Gastroesophageal sphincter (tissue), 4 donors: Measurements from ENCODE around the gene STARD3NL. TPM values are rescaled to one million over a fixed set of nuclear protein-coding genes. Genes with fewer than 3 reads are reported as not detected.

Experiments used
- ATAC-seq: fragments of 150-250 bp; one replicate; pipeline ENCODE4 v1.9.1; 2016; ENCODE audit warnings: mild to moderate bottlenecking, moderate library complexity
- H3K27ac ChIP-seq, 4 donors: fragments of 200-600 bp; sonication (generic) in 3 of 4; 1 replicate in 3 of 4; 2 replicates in 1 of 4; pipeline ENCODE4 v1.5.1; 2016 to 2019
- H3K27me3 ChIP-seq: fragments of 200-600 bp; sonication (generic); one replicate; pipeline ENCODE4 v1.5.1; 2019
- H3K36me3 ChIP-seq, 2 donors: fragments of 200-600 bp; sonication (generic); one replicate each; pipeline ENCODE4 v1.5.1; 2019; ENCODE audit warnings: control low read depth in 1 of 2
- H3K4me1 ChIP-seq, 3 donors: fragments of 200-600 bp; sonication (generic); 1 replicate in 2 of 3; 2 replicates in 1 of 3; pipeline ENCODE4 v1.5.1; 2016 to 2019; ENCODE audit warnings: control low read depth in 2 of 3
- H3K4me3 ChIP-seq, 2 donors: fragments of 200-600 bp; sonication (generic); one replicate each; pipeline ENCODE4 v1.5.1; 2019; ENCODE audit warnings: mild to moderate bottlenecking in 1 of 2, moderate library complexity in 1 of 2
- H3K9me3 ChIP-seq, 3 donors: fragments of 200-600 bp; sonication (generic); one replicate each; pipeline ENCODE4 v1.5.1; 2017 to 2019; ENCODE audit warnings: control low read depth in 2 of 3
- EP300 ChIP-seq: sonication (generic); formaldehyde crosslinking; IDR thresholded peaks from one replicate; pipeline ENCODE4 v1.6.1; 2017; ENCODE audit warnings: antibody characterized with exemption, mild to moderate bottlenecking
- POLR2A ChIP-seq, 2 donors: fragments of 450-650 bp; IDR thresholded peaks; one replicate each; pipeline ENCODE4 v1.6.1; 2017; ENCODE audit warnings: antibody characterized with exemption in 2 of 2, mild to moderate bottlenecking in 2 of 2, moderate library complexity in 1 of 2
- POLR2AphosphoS5 ChIP-seq: sonication (generic); formaldehyde crosslinking; IDR thresholded peaks from one replicate; pipeline ENCODE4 v1.6.1; 2017; ENCODE audit warnings: antibody characterized with exemption
- WGBS, 2 donors: methylation state at CpG; one replicate each; pipeline ENCODE4 v1.1.5; 2018; ENCODE audit warnings: low coverage in 1 of 2; 5-methylcytosine and 5-hydroxymethylcytosine counted together
- total RNA-seq, 4 donors: library from RNA; depleted of rRNA; stranded (reverse); fragments of >200 nt; gene quantifications; one replicate each; pipeline ENCODE4 v1.1.0, GENCODE V29; 2016
- TF ChIP-seq, protein P1 (sequence below), 4 experiments: fragments of 200-600 bp in 2 of 4; fragments of 450-650 bp in 2 of 4; sonication (generic) in 1 of 4; IDR thresholded peaks; one replicate each; pipeline ENCODE4 v1.5.1; 2017 to 2019; ENCODE audit warnings: antibody characterized with exemption in 4 of 4, mild to moderate bottlenecking in 2 of 4, moderate library complexity in 2 of 4

Gene STARD3NL
- total RNA-seq, 4 donors from 2014 or later = 33.7 to 58.9 (median 37.8) TPM

DNA sequence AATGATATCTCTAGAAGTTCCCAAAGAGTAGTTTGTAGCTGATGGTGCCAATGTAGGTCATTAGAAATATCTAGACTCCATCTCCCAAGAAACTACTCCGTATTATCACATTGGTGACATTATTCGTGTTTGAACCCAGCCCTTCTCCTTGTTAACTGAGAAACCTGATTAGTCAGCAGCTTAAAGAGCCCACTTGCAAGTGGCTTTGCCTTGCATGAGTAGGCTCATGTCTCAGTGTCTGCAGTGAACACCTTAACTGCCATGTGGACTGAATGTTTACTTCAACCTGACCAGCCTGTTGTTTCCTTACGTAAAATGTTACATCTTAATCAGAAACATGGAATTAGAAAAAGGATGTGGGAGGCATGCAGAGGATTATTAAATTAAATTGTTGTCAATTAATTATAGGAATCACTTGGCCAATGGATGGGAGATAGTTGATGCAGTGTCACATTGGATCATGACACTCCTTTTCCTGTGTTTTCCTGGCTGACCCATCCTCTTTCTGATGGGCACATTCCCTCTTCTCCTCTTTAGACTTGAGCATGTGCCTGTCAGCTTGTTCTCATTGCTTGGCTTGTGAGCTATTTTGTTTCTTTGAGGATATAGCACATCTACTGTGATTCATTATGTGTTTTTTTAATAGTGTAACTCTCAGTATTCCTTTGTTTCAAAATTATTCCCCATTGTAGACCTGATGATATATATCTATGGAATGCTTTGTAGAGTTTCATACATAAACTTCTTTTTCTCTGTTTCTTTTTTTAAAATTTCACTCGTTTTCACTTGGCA lies 18.0 kb downstream of the STARD3NL start:
- Histone ChIP-seq H3K27me3 (no peaks in the 10 kb centered on the region), H3K4me3 (no peak overlapping the region), H3K4me1 (peaks cover 16 to 58% (median 19%) of the 10 kb centered on the region in 3 donors), H3K9me3 (peaks cover 0 to 14% (median 0%) of the 10 kb centered on the region in 3 donors), H3K36me3 (no peaks in the 10 kb centered on the region), H3K27ac (peak overlapping the region in 1 of 4 donors; percentile 6)
- ATAC-seq = no peak
- WGBS, 2 donors = 66 to 68% methylated on average over 4 of the region's 4 CpGs
- TF ChIP-seq, protein P1, sequence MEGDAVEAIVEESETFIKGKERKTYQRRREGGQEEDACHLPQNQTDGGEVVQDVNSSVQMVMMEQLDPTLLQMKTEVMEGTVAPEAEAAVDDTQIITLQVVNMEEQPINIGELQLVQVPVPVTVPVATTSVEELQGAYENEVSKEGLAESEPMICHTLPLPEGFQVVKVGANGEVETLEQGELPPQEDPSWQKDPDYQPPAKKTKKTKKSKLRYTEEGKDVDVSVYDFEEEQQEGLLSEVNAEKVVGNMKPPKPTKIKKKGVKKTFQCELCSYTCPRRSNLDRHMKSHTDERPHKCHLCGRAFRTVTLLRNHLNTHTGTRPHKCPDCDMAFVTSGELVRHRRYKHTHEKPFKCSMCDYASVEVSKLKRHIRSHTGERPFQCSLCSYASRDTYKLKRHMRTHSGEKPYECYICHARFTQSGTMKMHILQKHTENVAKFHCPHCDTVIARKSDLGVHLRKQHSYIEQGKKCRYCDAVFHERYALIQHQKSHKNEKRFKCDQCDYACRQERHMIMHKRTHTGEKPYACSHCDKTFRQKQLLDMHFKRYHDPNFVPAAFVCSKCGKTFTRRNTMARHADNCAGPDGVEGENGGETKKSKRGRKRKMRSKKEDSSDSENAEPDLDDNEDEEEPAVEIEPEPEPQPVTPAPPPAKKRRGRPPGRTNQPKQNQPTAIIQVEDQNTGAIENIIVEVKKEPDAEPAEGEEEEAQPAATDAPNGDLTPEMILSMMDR (IDR thresholded peaks at IDR 0.05) = no peak
- TF ChIP-seq POLR2A (IDR thresholded peaks at IDR 0.05) (no peak), POLR2AphosphoS5 (no peak), EP300 (no peak)

DNA sequence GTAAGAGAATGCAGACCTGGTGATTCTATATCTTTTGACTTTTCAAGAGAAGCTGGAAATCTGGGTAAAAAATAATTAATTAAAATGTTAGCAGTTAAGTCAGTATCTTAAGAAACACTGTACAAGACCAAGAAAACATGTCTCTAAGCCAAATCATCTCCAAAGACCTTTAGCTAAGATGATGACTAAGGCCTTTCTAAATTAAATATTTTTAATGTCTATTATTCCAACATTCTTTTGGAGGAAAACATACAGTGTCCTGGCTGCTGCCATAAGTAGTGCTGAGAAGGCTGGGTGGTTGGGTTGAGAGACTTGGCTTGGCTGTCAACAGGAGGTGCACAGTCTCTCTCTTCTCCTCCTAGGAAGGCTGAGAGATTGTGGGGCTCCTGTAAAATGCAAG lies 20.3 kb downstream of the STARD3NL start:
- no peak overlapping the region for H3K27ac ChIP-seq
- peaks cover 16 to 58% (median 19%) of the 10 kb centered on the region in 3 donors for H3K4me1 ChIP-seq
- ATAC-seq = no peak
- no peaks in the 10 kb centered on the region for H3K36me3 ChIP-seq
- no peak overlapping the region for H3K4me3 ChIP-seq
- H3K27me3 ChIP-seq = no peaks in the 10 kb centered on the region
- TF ChIP-seq POLR2AphosphoS5 = no peak
- H3K9me3 ChIP-seq = no peaks in the 10 kb centered on the region

DNA sequence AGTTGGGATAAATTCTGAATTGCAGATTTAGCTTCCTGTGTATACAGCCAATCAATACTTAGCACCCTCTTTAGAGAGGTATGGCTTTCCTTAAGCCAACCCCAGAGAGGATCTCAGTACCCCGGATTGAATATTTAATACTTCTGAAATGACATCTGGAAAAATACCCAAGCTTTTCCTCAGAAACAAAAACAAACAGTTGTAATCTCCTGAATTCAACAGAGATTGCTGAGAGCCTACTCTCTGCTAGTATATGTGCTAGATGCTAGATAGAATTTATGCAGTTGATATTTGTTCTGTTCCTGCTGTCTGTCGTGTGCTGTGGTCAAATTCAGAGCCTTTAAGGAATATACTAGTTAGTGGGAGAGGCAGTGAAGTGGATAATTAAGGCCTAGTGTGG lies 21.1 kb downstream of the STARD3NL start:
- H3K4me1 ChIP-seq = peaks cover 16 to 58% (median 19%) of the 10 kb centered on the region in 3 donors
- no peak overlapping the region for H3K4me3 ChIP-seq
- H3K9me3 ChIP-seq = no peaks in the 10 kb centered on the region
- TF ChIP-seq POLR2A (IDR thresholded peaks at IDR 0.05) = no peak
- TF ChIP-seq, protein P1 (IDR thresholded peaks at IDR 0.05) = no peak
- TF ChIP-seq POLR2AphosphoS5 = no peak
- TF ChIP-seq EP300 = no peak
- no peak for ATAC-seq
- no peak overlapping the region for H3K27ac ChIP-seq
- WGBS, 2 donors = 41 to 48% methylated on average over 2 of the region's 2 CpGs
- no peaks in the 10 kb centered on the region for H3K36me3 ChIP-seq
- no peaks in the 10 kb centered on the region for H3K27me3 ChIP-seq

DNA sequence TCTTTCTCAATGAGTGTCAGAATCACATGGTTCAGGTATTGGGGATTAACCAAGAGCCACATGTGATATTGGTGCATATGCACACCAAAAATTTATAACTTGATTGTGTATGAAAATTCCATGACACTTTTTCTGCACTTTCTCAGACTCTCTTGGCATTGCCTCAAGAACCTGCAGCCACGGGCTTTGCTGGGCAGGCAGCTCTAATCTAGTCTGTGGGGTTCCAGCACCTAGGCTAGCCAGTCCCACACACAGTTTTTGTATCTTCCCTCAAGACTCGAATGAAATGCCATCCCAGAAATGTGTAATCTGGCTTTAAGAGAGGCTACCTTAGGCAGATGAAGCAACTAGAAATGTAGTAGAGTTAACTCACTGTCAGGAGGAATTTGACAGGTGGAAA lies 21.7 kb downstream of the STARD3NL start:
- TF ChIP-seq EP300 (no peak), POLR2A (IDR thresholded peaks at IDR 0.05) (no peak)
- TF ChIP-seq, protein P1 (IDR thresholded peaks at IDR 0.05) = no peak
- Histone ChIP-seq H3K36me3 (no peaks in the 10 kb centered on the region), H3K4me1 (peaks cover 16 to 58% (median 19%) of the 10 kb centered on the region in 3 donors), H3K27ac (no peak overlapping the region), H3K27me3 (no peaks in the 10 kb centered on the region), H3K9me3 (no peaks in the 10 kb centered on the region), H3K4me3 (no peak overlapping the region)
- WGBS, 2 donors = 38 to 57% methylated on average over 1 to 2 of the region's 2 CpGs
- no peak for ATAC-seq

DNA sequence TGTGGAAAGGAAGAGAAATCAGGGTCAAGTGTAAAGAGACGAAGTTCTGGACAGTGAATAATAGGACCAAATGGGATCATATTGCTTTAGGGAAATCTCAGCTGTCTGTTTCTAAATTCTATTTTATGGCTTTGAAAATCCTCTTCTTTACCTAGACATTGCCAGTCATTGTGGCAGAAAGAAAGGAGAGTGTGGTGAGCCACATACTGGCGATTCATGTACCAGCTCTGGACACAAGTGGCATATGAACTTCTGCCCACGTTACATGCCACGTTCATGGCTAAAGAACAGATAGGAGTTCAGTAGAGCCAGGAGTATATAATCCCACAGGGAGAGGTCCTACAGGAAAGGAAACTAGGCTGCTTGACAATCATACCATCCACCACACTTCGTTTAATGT lies 28.0 kb downstream of the STARD3NL start:
- ATAC-seq = no peak

More for the DNA sequence above, 28.0 kb downstream of the STARD3NL start:
- Histone ChIP-seq H3K27me3 (no peaks in the 10 kb centered on the region), H3K36me3 (peaks cover 0 to 28% of the 10 kb centered on the region in 2 donors), H3K9me3 (no peaks in the 10 kb centered on the region), H3K4me1 (peaks cover 0 to 8% (median 0%) of the 10 kb centered on the region in 3 donors), H3K4me3 (no peak overlapping the region), H3K27ac (no peak overlapping the region)
- 73 to 74% methylated on average over 5 of the region's 5 CpGs for WGBS, 2 donors
- TF ChIP-seq POLR2AphosphoS5 (no peak), POLR2A (IDR thresholded peaks at IDR 0.05) (no peak), EP300 (no peak)
- TF ChIP-seq, protein P1 (IDR thresholded peaks at IDR 0.05) = no peak
